AG04450 (cell line): ENCODE measurements around the gene VTCN1. TPM values are rescaled to one million over a fixed set of nuclear protein-coding genes. Genes with fewer than 3 reads are reported as not detected.

ENCODE experiments used
- CTCF ChIA-PET: fragments of 300-600, 350-600 bp; formaldehyde crosslinking; extraction: SDS; loops from one replicate; lab custom pipeline; 2022; ENCODE audit warnings: antibody characterized with exemption, inconsistent platforms; lab: Charles Lee
- POLR2A ChIA-PET: fragments of 350-600 bp; formaldehyde crosslinking; extraction: SDS; loops from one replicate; lab custom pipeline; 2021; ENCODE audit warnings: antibody characterized with exemption, inconsistent platforms; lab: Yijun Ruan, JAX
- DNase-seq: peaks from one replicate; pipeline ENCODE4 v3.0.0-alpha.2; 2011; ENCODE audit warnings: low read depth, low spot score
- H3K27ac ChIP-seq: one replicate; pipeline ENCODE4 v1.5.1; 2012; ENCODE audit warnings: low read depth, low read length, control low read depth
- H3K27me3 ChIP-seq: one replicate; pipeline ENCODE4 v1.6.0; 2012; ENCODE audit warnings: low read length; ENCODE audit not compliant: control insufficient read depth, insufficient read depth
- H3K4me3 ChIP-seq: 2 replicates; pipeline ENCODE4 v1.5.1; 2011; ENCODE audit warnings: mild to moderate bottlenecking, low read depth, low read length, control low read depth
- H3K9me3 ChIP-seq: 2 replicates; pipeline ENCODE4 v1.5.1; 2012; ENCODE audit warnings: low read length; ENCODE audit not compliant: control insufficient read depth, insufficient read depth
- polyA plus RNA-seq: library from polyadenylated mRNA; depleted of rRNA; stranded (reverse); fragments of >200 nt; gene quantifications from 2 replicates; pipeline ENCODE4 v1.2.3, GENCODE V29; 2011
- TF ChIP-seq, protein P1 (sequence below): IDR thresholded peaks from 2 replicates; pipeline ENCODE4 v1.5.1; 2011; ENCODE audit warnings: low read depth, low read length, control low read depth, inconsistent platforms

The VTCN1 gene
- polyA plus RNA-seq, 1 experiment: not detected

DNA sequence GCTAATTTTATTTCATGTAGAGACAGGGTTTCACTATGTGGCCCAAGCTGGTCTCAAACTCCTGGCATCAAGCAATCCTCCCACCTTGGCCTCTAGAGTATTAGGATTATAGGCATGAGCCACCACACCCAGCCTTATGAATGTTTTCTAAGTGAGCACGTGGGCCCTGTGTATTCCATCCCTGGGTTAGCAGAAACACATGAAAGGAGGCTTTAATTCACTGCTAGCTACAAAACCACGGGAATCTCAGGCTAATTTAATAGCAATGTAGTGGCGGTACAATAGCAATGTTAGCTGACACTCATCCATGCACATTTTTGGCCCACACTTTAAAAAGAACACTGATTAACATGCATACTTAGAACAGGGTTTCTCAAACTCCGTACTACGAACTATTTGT lies 32.0 kb downstream of the VTCN1 start:
- POLR2A ChIA-PET: no interaction called here

DNA sequence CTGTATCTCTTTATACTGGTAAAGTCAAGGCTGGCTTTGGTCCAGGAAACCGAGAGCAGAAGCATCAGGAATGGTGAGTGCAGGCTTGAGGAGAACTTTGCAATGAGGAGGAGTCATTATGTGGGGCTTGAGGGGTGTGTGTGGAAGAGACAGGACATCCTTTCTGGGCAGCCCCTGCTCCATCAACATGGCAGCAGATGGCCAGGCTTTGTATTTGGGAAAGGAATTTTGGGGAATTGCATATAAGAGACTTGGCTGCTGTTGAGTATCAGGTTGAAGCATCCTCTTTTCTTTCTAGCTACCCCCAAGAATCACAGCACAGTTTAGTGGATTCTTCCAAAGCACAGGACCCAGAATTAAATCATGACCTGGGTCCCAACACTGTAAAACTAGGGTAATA lies 33.4 kb downstream of the VTCN1 start:
- CTCF ChIA-PET: no interaction called here
- H3K4me3 ChIP-seq: no peak overlapping the region
- H3K27ac ChIP-seq: no peak overlapping the region
- DNase-seq: no peak
- TF ChIP-seq, protein P1, sequence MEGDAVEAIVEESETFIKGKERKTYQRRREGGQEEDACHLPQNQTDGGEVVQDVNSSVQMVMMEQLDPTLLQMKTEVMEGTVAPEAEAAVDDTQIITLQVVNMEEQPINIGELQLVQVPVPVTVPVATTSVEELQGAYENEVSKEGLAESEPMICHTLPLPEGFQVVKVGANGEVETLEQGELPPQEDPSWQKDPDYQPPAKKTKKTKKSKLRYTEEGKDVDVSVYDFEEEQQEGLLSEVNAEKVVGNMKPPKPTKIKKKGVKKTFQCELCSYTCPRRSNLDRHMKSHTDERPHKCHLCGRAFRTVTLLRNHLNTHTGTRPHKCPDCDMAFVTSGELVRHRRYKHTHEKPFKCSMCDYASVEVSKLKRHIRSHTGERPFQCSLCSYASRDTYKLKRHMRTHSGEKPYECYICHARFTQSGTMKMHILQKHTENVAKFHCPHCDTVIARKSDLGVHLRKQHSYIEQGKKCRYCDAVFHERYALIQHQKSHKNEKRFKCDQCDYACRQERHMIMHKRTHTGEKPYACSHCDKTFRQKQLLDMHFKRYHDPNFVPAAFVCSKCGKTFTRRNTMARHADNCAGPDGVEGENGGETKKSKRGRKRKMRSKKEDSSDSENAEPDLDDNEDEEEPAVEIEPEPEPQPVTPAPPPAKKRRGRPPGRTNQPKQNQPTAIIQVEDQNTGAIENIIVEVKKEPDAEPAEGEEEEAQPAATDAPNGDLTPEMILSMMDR: no peak
- POLR2A ChIA-PET: no interaction called here
- no peaks in the 10 kb centered on the region for H3K27me3 ChIP-seq
- H3K9me3 ChIP-seq: no peaks in the 10 kb centered on the region

More for the DNA sequence above, 32.0 kb downstream of the VTCN1 start:
- H3K27ac ChIP-seq: no peak overlapping the region
- H3K9me3 ChIP-seq: no peaks in the 10 kb centered on the region
- CTCF ChIA-PET: interaction anchor here (1.8 kb wide), 1 partner anchor 56 kb away, joined by 5 read pairs; no protein-coding TSS in a partner anchor
- H3K4me3 ChIP-seq: no peak overlapping the region
- no peak for DNase-seq
- no peaks in the 10 kb centered on the region for H3K27me3 ChIP-seq
- TF ChIP-seq, protein P1: no peak

DNA sequence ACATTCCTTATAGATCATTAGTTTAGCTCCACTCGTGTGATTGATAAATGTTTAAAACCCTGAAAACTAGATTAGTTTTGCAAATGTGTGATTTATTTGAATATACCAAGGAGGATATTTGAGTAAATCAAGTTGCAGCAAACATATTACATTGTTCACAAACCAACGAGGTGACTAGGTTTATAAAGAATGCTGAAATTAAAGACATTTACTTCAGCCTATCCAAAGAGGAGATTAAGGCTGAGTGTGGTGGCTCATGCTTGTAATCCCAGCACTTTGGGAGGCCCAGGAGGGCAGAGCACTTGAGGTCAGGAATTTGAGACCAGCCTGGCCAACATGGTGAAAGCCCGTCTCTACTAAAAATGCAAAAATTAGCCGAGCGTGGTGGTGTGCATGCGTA lies 34.1 kb downstream of the VTCN1 start:
- ChIA-PET POLR2A (no interaction called here), CTCF (no interaction called here)
- TF ChIP-seq, protein P1: no peak
- Histone ChIP-seq H3K9me3 (no peaks in the 10 kb centered on the region), H3K27ac (no peak overlapping the region), H3K4me3 (no peak overlapping the region), H3K27me3 (no peaks in the 10 kb centered on the region)
- DNase-seq: no peak

DNA sequence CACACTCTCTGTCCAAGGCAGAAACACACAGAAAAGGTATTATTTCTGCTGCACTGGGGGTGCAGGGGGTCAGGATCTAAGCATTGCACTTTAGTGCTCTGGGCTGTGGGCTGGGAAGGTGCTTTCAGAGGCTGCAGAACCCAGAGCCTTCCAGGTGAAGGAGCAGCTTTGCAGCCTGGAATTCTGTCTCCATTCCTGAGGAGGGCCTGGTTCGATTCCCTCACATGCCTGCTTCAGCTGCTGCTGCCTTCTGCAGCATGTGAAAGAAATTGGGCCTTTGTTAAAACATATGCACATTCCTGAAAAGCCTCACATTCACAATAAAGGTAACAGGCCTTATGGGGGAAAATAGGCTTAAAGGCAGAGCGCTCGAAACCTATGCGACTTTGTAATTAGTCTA lies 35.9 kb downstream of the VTCN1 start:
- CTCF ChIA-PET: interaction anchor here (1.0 kb wide), 1 partner anchor 48 kb away, joined by 3 read pairs; no protein-coding TSS in a partner anchor
- Histone ChIP-seq H3K27me3 (no peaks in the 10 kb centered on the region), H3K27ac (no peak overlapping the region), H3K4me3 (no peak overlapping the region), H3K9me3 (no peaks in the 10 kb centered on the region)
- POLR2A ChIA-PET: no interaction called here
- TF ChIP-seq, protein P1: no peak
- DNase-seq: no peak

DNA sequence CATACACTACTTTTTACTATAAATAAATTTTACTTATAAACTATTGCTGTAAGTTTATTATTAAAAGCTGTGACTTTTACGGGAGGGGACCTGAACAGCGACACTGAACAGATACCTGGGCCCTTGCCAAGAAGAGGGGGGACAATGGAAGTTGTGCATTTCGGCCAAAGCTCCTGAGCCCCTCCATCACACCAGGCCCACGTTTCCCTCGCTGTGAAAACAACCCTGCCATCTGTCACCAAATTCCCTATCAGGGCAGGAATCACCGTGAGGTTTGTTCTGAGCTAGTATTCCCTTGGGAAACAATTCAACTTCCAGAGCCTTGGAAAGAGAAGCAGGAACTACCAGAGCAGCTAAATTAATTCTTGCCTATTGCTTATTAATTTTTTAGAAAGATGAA lies 37.0 kb downstream of the VTCN1 start:
- Histone ChIP-seq H3K27ac (no peak overlapping the region), H3K4me3 (no peak overlapping the region), H3K9me3 (no peaks in the 10 kb centered on the region), H3K27me3 (no peaks in the 10 kb centered on the region)
- no peak for DNase-seq
- CTCF ChIA-PET: interaction anchor here (1.0 kb wide), 1 partner anchor 47 kb away, joined by 3 read pairs; no protein-coding TSS in a partner anchor
- POLR2A ChIA-PET: no interaction called here
- TF ChIP-seq, protein P1: no peak
